ENCODE results near the gene MRPS31. TPM values are rescaled to one million over a fixed set of nuclear protein-coding genes. Genes with fewer than 3 reads are reported as not detected.

MRPS31 gene
- total RNA-seq, 1 donor from 2014 or later: 32.0 TPM

- no peak overlapping the region for H3K27ac Mint-ChIP-seq (ENCODE audit: unreplicated experiment)
- H3K4me1 Mint-ChIP-seq: peaks cover 11% of the 10 kb centered on the region
- H3K27me3 Mint-ChIP-seq (ENCODE audit: low read depth): no peaks in the 10 kb centered on the region
- no peaks in the 10 kb centered on the region for H3K9me3 Mint-ChIP-seq
- H3K4me3 Mint-ChIP-seq: no peak overlapping the region
- no peak for DNase-seq (ENCODE audit: low read depth, low spot score)
- TF ChIP-seq, protein P1, sequence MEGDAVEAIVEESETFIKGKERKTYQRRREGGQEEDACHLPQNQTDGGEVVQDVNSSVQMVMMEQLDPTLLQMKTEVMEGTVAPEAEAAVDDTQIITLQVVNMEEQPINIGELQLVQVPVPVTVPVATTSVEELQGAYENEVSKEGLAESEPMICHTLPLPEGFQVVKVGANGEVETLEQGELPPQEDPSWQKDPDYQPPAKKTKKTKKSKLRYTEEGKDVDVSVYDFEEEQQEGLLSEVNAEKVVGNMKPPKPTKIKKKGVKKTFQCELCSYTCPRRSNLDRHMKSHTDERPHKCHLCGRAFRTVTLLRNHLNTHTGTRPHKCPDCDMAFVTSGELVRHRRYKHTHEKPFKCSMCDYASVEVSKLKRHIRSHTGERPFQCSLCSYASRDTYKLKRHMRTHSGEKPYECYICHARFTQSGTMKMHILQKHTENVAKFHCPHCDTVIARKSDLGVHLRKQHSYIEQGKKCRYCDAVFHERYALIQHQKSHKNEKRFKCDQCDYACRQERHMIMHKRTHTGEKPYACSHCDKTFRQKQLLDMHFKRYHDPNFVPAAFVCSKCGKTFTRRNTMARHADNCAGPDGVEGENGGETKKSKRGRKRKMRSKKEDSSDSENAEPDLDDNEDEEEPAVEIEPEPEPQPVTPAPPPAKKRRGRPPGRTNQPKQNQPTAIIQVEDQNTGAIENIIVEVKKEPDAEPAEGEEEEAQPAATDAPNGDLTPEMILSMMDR (conservative IDR thresholded peaks at IDR 0.05): no peak
- no peaks in the 10 kb centered on the region for H3K36me3 Mint-ChIP-seq (ENCODE audit: low read depth)
Observed at GRCh38 chr13:40776232-40776631, 5.2 kb upstream of the MRPS31 start.

DNA sequence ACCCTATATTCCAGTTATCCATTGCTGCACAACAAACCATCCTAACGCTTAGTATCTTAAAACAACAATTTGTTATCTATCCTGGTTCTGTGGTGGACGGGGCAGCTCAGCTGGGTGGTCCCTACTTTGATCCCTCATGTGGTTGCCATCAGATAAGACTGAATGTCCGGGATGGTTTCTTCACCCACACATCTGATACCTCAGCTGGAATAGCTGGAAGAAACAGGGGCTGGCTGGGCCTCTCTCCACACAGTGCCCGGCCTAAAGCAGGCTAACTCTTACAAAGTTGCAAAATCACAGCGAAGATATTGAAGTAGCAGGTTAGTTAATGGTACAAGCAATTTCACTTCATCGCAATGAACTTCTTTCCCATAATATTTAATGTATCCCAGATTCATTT is 3.7 kb upstream of the MRPS31 start:
- no peaks in the 10 kb centered on the region for H3K27me3 Mint-ChIP-seq (ENCODE audit: low read depth)
- no peak overlapping the region for H3K27ac Mint-ChIP-seq (ENCODE audit: unreplicated experiment)
- H3K36me3 Mint-ChIP-seq (ENCODE audit: low read depth): no peaks in the 10 kb centered on the region
- DNase-seq (ENCODE audit: low read depth, low spot score): no peak
- H3K4me3 Mint-ChIP-seq: no peak overlapping the region
- H3K9me3 Mint-ChIP-seq: no peaks in the 10 kb centered on the region
- TF ChIP-seq, protein P1 (conservative IDR thresholded peaks at IDR 0.05): no peak
- peaks cover 24% of the 10 kb centered on the region for H3K4me1 Mint-ChIP-seq

GRCh38 chr13:40772765-40773473 is 1.9 kb upstream of the MRPS31 start:
- DNase-seq (ENCODE audit: low read depth, low spot score): no peak
- H3K36me3 Mint-ChIP-seq (ENCODE audit: low read depth): no peaks in the 10 kb centered on the region
- H3K27me3 Mint-ChIP-seq (ENCODE audit: low read depth): no peaks in the 10 kb centered on the region
- peak overlapping the region; percentile 60 for H3K4me3 Mint-ChIP-seq
- peaks cover 32% of the 10 kb centered on the region for H3K4me1 Mint-ChIP-seq
- H3K27ac Mint-ChIP-seq (ENCODE audit: unreplicated experiment): no peak overlapping the region
- no peaks in the 10 kb centered on the region for H3K9me3 Mint-ChIP-seq
- TF ChIP-seq, protein P1 (conservative IDR thresholded peaks at IDR 0.05): no peak

- DNase-seq (ENCODE audit: low read depth, low spot score): no peak
- H3K27me3 Mint-ChIP-seq (ENCODE audit: low read depth): no peaks in the 10 kb centered on the region
- H3K27ac Mint-ChIP-seq (ENCODE audit: unreplicated experiment): peak overlapping the region; percentile 99
- peak overlapping the region; percentile 98 for H3K4me3 Mint-ChIP-seq
- no peaks in the 10 kb centered on the region for H3K9me3 Mint-ChIP-seq
- TF ChIP-seq, protein P1 (conservative IDR thresholded peaks at IDR 0.05): no peak
- no peaks in the 10 kb centered on the region for H3K36me3 Mint-ChIP-seq (ENCODE audit: low read depth)
- H3K4me1 Mint-ChIP-seq: peaks cover 24% of the 10 kb centered on the region
Observed at GRCh38 chr13:40770609-40770933, 419 bp downstream of the MRPS31 start.

GRCh38 chr13:40769970-40770369 is 1.0 kb downstream of the MRPS31 start:
- H3K27me3 Mint-ChIP-seq (ENCODE audit: low read depth): no peaks in the 10 kb centered on the region
- H3K36me3 Mint-ChIP-seq (ENCODE audit: low read depth): no peaks in the 10 kb centered on the region
- no peak overlapping the region for H3K27ac Mint-ChIP-seq (ENCODE audit: unreplicated experiment)
- H3K4me3 Mint-ChIP-seq: peak overlapping the region; percentile 98
- H3K4me1 Mint-ChIP-seq: peaks cover 24% of the 10 kb centered on the region
- DNase-seq (ENCODE audit: low read depth, low spot score): no peak
- no peaks in the 10 kb centered on the region for H3K9me3 Mint-ChIP-seq
- TF ChIP-seq, protein P1 (conservative IDR thresholded peaks at IDR 0.05): no peak
